ENCODE measurements around the gene GAS2L3.
"Not testable (repeated sequence)": the region's sequence is repeated elsewhere in the genome, so short reads cannot be mapped to it uniquely, and the experiment has no call there.

Gene GAS2L3

GRCh38 chr12:100624571-100624970 is 51.1 kb downstream of the GAS2L3 start:
- DNase-seq (ENCODE audit: low read depth in 1 of 2, low spot score in 1 of 2): no peak
- TF ChIP-seq REST (IDR thresholded peaks at IDR 0.05; ENCODE audit: insufficient replicate concordance, low read depth) (no peak), POLR2AphosphoS5 (IDR thresholded peaks at IDR 0.05; ENCODE audit: low read depth) (no peak), GABPA (IDR thresholded peaks at IDR 0.05; ENCODE audit: low read depth) (no peak), SPI1 (IDR thresholded peaks at IDR 0.05; ENCODE audit: borderline replicate concordance, low read depth) (no peak)
- no peak overlapping the region for H3K4me3 ChIP-seq (replicated peaks; ENCODE audit: insufficient read depth, low read length)
- no peak overlapping the region for H3K27ac ChIP-seq (replicated peaks)
- H3K27me3 ChIP-seq (ENCODE audit: insufficient read depth, poor library complexity, severe bottlenecking): peaks cover 2% of the 10 kb centered on the region

- no peak overlapping the region for H3K27ac ChIP-seq (replicated peaks)
- no peak overlapping the region for H3K4me3 ChIP-seq (replicated peaks; ENCODE audit: insufficient read depth, low read length)
- H3K27me3 ChIP-seq (ENCODE audit: insufficient read depth, poor library complexity, severe bottlenecking): no peaks in the 10 kb centered on the region
- DNase-seq (ENCODE audit: low read depth in 1 of 2, low spot score in 1 of 2): no peak
- no peak for TF ChIP-seq POLR2AphosphoS5 (IDR thresholded peaks at IDR 0.05; ENCODE audit: low read depth)
- TF ChIP-seq GABPA (IDR thresholded peaks at IDR 0.05; ENCODE audit: low read depth): no peak
- TF ChIP-seq SPI1 (IDR thresholded peaks at IDR 0.05; ENCODE audit: borderline replicate concordance, low read depth): no peak
- no peak for TF ChIP-seq CTCF (IDR thresholded peaks at IDR 0.05; ENCODE audit: insufficient read depth, low read length)
- TF ChIP-seq REST (IDR thresholded peaks at IDR 0.05; ENCODE audit: insufficient replicate concordance, low read depth): no peak
Measured at GRCh38 chr12:100632445-100632892, 59.0 kb downstream of the GAS2L3 start.

- H3K4me3 ChIP-seq (replicated peaks; ENCODE audit: insufficient read depth, low read length); H3K27me3 ChIP-seq (ENCODE audit: insufficient read depth, poor library complexity, severe bottlenecking); DNase-seq (ENCODE audit: low read depth in 1 of 2, low spot score in 1 of 2); H3K27ac ChIP-seq (replicated peaks): not testable (repeated sequence)
Measured at GRCh38 chr12:100633082-100633785, 59.8 kb downstream of the GAS2L3 start.

- Histone ChIP-seq H3K27ac (replicated peaks) (no peak overlapping the region), H3K27me3 (ENCODE audit: insufficient read depth, poor library complexity, severe bottlenecking) (no peaks in the 10 kb centered on the region), H3K4me3 (replicated peaks; ENCODE audit: insufficient read depth, low read length) (no peak overlapping the region)
- no peak for DNase-seq (ENCODE audit: low read depth in 1 of 2, low spot score in 1 of 2)
- no peak for TF ChIP-seq CTCF (IDR thresholded peaks at IDR 0.05; ENCODE audit: insufficient read depth, low read length)
- no peak for TF ChIP-seq GABPA (IDR thresholded peaks at IDR 0.05; ENCODE audit: low read depth)
- no peak for TF ChIP-seq POLR2AphosphoS5 (IDR thresholded peaks at IDR 0.05; ENCODE audit: low read depth)
- no peak for TF ChIP-seq SPI1 (IDR thresholded peaks at IDR 0.05; ENCODE audit: borderline replicate concordance, low read depth)
- TF ChIP-seq REST (IDR thresholded peaks at IDR 0.05; ENCODE audit: insufficient replicate concordance, low read depth): no peak
Measured at GRCh38 chr12:100643246-100643645, 69.8 kb downstream of the GAS2L3 start.
